SU-DHL-6 (cell line): ENCODE data around the gene CFAP300.

ENCODE experiments used
- H2AFZ ChIP-seq: fragments of 200-600 bp; sonication (generic); 2 replicates; pipeline ENCODE4 v1.6.1; 2014; ENCODE audit warnings: low read depth, mild to moderate bottlenecking, moderate library complexity, mixed read lengths, antibody characterized with exemption, low read length; ENCODE audit not compliant: severe bottlenecking
- H3F3A ChIP-seq: fragments of 200-600 bp; shearing (Covaris generic); 2 replicates; pipeline ENCODE4 v1.6.0; 2016; ENCODE audit warnings: antibody characterized with exemption, mild to moderate bottlenecking; ENCODE audit not compliant: insufficient read depth
- H3K27ac ChIP-seq: fragments of 200-600 bp; sonication (generic); 2 replicates; pipeline ENCODE4 v1.5.1; 2016; ENCODE audit warnings: low read depth, mild to moderate bottlenecking, low read length, moderate library complexity, mixed read lengths
- H3K27me3 ChIP-seq: fragments of 200-600 bp; sonication (generic), shearing (Covaris generic); 2 replicates; pipeline ENCODE4 v1.6.0; 2014; ENCODE audit warnings: mild to moderate bottlenecking, low read length
- H3K36me3 ChIP-seq: fragments of 200-600 bp; sonication (generic); 2 replicates; pipeline ENCODE4 v1.6.1; 2014; ENCODE audit warnings: mild to moderate bottlenecking, low read length, mixed read lengths
- H3K4me2 ChIP-seq: fragments of 300-600, 200-600 bp; shearing (Covaris generic), sonication (generic); 2 replicates; pipeline ENCODE4 v1.6.0; 2014; ENCODE audit warnings: low read length, low read depth, mild to moderate bottlenecking; ENCODE audit not compliant: poor library complexity, severe bottlenecking
- H3K4me3 ChIP-seq: fragments of 200-600 bp; sonication (generic); 2 replicates; pipeline ENCODE4 v1.5.1; 2014; ENCODE audit warnings: antibody characterized with exemption, low read length, mild to moderate bottlenecking, mixed read lengths; ENCODE audit not compliant: insufficient read depth, poor library complexity, severe bottlenecking
- H3K79me2 ChIP-seq: fragments of 200-600 bp; sonication (generic); 2 replicates; pipeline ENCODE4 v1.6.1; 2014; ENCODE audit warnings: mild to moderate bottlenecking, low read length, moderate library complexity; ENCODE audit not compliant: insufficient read depth
- H3K9ac ChIP-seq: fragments of 200-600 bp; sonication (generic); 2 replicates; pipeline ENCODE4 v1.7.0; 2014; ENCODE audit warnings: mild to moderate bottlenecking, low read length
- H3K9me2 ChIP-seq: fragments of 200-600 bp; sonication (generic); replicated peaks from 2 replicates; pipeline ENCODE4 v1.6.1; 2014; ENCODE audit warnings: low read length; ENCODE audit not compliant: insufficient read depth
- H3K9me3 ChIP-seq: fragments of 200-600 bp; sonication (generic); 2 replicates; pipeline ENCODE4 v1.6.1; 2014; ENCODE audit warnings: low read length, mixed read lengths; ENCODE audit not compliant: insufficient read depth
- H4K20me1 ChIP-seq: fragments of 200-600 bp; sonication (generic); 2 replicates; pipeline ENCODE4 v1.6.1; 2014; ENCODE audit warnings: low read depth, mild to moderate bottlenecking, antibody characterized with exemption, low read length, moderate library complexity, mixed read lengths
- EZH2phosphoT487 ChIP-seq: fragments of 200-600 bp; sonication (generic), shearing (Covaris generic); conservative IDR thresholded peaks from 2 replicates; pipeline ENCODE4 v1.6.1; 2018; ENCODE audit warnings: mild to moderate bottlenecking, antibody characterized with exemption, low read length, moderate library complexity, mixed read lengths
- TF ChIP-seq, protein P1 (sequence below): fragments of 200-600 bp; sonication (generic); IDR thresholded peaks from one replicate; pipeline ENCODE4 v1.5.1; 2017; ENCODE audit warnings: antibody characterized with exemption, mild to moderate bottlenecking, low read length, moderate library complexity; ENCODE audit not compliant: insufficient read depth, poor library complexity, severe bottlenecking

CFAP300 gene

DNA sequence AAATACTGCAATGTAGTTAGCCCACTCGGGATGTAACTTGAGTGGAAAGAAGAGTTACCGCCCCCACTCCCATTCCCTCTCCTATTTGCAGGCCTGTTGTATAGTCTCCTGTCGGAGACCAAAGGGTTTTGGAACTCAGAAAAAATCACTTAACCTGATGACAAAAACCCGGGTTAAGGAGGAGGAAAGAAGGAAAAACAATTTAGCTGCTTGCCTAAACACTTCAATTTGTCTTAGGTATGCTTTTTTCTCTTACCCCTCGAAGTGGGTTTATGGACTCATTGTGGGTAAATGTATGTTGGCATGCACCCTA is 65.2 kb downstream of the CFAP300 start:
- no peak overlapping the region for H3K4me2 ChIP-seq
- no peak overlapping the region for H3K27ac ChIP-seq
- no peaks in the 10 kb centered on the region for H3K9me3 ChIP-seq
- no peaks in the 10 kb centered on the region for H4K20me1 ChIP-seq
- TF ChIP-seq, protein P1, sequence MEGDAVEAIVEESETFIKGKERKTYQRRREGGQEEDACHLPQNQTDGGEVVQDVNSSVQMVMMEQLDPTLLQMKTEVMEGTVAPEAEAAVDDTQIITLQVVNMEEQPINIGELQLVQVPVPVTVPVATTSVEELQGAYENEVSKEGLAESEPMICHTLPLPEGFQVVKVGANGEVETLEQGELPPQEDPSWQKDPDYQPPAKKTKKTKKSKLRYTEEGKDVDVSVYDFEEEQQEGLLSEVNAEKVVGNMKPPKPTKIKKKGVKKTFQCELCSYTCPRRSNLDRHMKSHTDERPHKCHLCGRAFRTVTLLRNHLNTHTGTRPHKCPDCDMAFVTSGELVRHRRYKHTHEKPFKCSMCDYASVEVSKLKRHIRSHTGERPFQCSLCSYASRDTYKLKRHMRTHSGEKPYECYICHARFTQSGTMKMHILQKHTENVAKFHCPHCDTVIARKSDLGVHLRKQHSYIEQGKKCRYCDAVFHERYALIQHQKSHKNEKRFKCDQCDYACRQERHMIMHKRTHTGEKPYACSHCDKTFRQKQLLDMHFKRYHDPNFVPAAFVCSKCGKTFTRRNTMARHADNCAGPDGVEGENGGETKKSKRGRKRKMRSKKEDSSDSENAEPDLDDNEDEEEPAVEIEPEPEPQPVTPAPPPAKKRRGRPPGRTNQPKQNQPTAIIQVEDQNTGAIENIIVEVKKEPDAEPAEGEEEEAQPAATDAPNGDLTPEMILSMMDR, result no peak
- TF ChIP-seq EZH2phosphoT487, result no peak
- H3K79me2 ChIP-seq, result no peaks in the 10 kb centered on the region
- no peaks in the 10 kb centered on the region for H3K9me2 ChIP-seq
- H3K36me3 ChIP-seq, result no peaks in the 10 kb centered on the region
- no peak overlapping the region for H3K4me3 ChIP-seq
- H3K27me3 ChIP-seq, result no peaks in the 10 kb centered on the region
- no peak overlapping the region for H2AFZ ChIP-seq
- no peaks in the 10 kb centered on the region for H3F3A ChIP-seq
- H3K9ac ChIP-seq, result no peak overlapping the region

DNA sequence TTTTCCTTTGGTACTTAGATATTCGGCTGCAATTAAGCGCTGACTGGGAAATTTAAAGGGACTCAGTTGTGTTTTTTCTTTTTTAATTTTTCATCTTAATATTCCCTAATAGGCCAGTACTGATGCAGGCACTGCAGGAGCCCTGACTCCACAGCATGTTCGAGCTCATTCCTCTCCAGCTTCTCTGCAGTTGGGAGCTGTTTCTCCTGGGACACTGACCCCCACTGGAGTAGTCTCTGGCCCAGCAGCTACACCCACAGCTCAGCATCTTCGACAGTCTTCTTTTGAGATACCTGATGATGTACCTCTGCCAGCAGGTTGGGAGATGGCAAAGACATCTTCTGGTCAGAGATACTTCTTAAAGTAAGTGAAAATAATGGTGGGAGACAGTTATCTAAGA is 66.8 kb downstream of the CFAP300 start:
- Histone ChIP-seq H2AFZ (no peak overlapping the region), H3K9ac (no peak overlapping the region), H4K20me1 (no peaks in the 10 kb centered on the region), H3K4me3 (no peak overlapping the region), H3K36me3 (no peaks in the 10 kb centered on the region), H3K79me2 (no peaks in the 10 kb centered on the region), H3F3A (no peaks in the 10 kb centered on the region), H3K27ac (no peak overlapping the region), H3K9me2 (no peaks in the 10 kb centered on the region), H3K27me3 (no peaks in the 10 kb centered on the region), H3K4me2 (no peak overlapping the region), H3K9me3 (no peaks in the 10 kb centered on the region)
- no peak for TF ChIP-seq EZH2phosphoT487
- TF ChIP-seq, protein P1, result no peak

DNA sequence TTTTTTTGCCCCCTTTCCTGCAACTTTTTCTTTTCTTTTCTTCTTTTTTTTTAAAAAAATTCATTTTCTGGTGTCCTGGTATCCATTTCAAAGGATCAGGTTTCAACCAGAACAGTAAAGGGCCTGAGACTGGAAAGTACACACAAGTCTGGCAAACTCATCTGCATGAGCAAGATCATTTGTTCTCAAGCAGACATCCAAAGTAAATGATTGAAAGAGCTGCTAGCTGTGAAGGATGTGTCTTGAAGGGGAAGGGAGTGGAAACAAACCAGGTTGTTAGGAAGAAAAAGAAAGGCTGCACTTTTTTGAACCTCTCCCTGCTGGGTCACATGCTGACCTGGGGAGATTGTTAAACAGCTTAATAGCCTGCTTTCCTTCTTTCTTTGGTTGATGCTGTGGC is 68.3 kb downstream of the CFAP300 start:
- no peaks in the 10 kb centered on the region for H3K27me3 ChIP-seq
- no peak for TF ChIP-seq EZH2phosphoT487
- TF ChIP-seq, protein P1, result no peak
- H3K9me3 ChIP-seq, result no peaks in the 10 kb centered on the region
- no peaks in the 10 kb centered on the region for H3K79me2 ChIP-seq
- H3K27ac ChIP-seq, result no peak overlapping the region
- H3K9ac ChIP-seq, result no peak overlapping the region
- H2AFZ ChIP-seq, result no peak overlapping the region
- no peaks in the 10 kb centered on the region for H3F3A ChIP-seq
- H3K4me2 ChIP-seq, result no peak overlapping the region
- H3K36me3 ChIP-seq, result no peaks in the 10 kb centered on the region
- H4K20me1 ChIP-seq, result no peaks in the 10 kb centered on the region
- H3K4me3 ChIP-seq, result no peak overlapping the region
- no peaks in the 10 kb centered on the region for H3K9me2 ChIP-seq

DNA sequence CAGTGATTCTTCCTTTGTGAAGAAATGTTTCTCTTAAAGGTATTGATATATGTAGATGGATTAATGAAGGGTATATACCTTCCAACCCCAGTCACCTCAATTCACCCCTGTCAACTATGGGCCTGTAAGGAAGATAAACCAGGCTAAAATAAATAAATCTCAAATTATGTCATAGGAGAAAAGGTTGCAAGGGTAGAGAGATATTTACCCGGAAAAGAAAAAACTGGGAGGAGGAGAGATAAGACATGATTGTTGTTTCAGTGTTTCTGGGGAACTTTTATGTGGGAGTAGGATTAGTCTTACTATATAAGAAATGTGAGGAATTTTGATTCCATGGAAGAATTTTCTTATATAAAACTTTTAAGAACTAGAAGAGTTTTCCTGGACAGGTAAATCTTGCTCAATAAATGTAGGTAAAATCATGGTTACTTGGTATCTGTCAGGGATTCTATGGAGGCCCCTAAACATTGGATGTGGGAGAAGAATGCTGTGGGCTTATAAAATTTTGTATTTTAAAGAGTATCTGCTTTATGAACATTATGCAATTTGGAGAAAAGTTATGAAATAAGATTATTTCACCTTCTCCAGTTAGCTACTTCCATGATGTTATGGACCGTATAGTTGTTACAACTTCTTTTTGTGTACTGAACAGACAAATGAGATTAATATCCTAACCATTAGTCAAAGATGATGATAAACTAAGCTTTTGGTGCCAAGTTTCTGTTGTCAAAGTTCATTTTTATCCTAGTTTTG is 69.4 kb downstream of the CFAP300 start:
- no peaks in the 10 kb centered on the region for H3K9me3 ChIP-seq
- no peak overlapping the region for H3K4me2 ChIP-seq
- H3K4me3 ChIP-seq, result no peak overlapping the region
- no peaks in the 10 kb centered on the region for H3K27me3 ChIP-seq
- H3K27ac ChIP-seq, result no peak overlapping the region
- TF ChIP-seq, protein P1, result no peak
- no peak for TF ChIP-seq EZH2phosphoT487
- H3K36me3 ChIP-seq, result no peaks in the 10 kb centered on the region
- H3K79me2 ChIP-seq, result no peaks in the 10 kb centered on the region
- H3F3A ChIP-seq, result no peaks in the 10 kb centered on the region
- H4K20me1 ChIP-seq, result no peaks in the 10 kb centered on the region
- H2AFZ ChIP-seq, result no peak overlapping the region
- H3K9ac ChIP-seq, result no peak overlapping the region
- no peaks in the 10 kb centered on the region for H3K9me2 ChIP-seq
